SK-N-SH treated with all-trans-retinoic acid at 6 μM for 48 hours (cell line): ENCODE results near the gene ETNPPL.

Experiments
- ATAC-seq: fragments of 200-7000 bp; cut with Tn5 transposase; 3 replicates; pipeline ENCODE4 v1.9.1; 2020; ENCODE audit warnings: mild to moderate bottlenecking, moderate library complexity
- ARNTL ChIP-seq: fragments of 450-650 bp; formaldehyde crosslinking; IDR thresholded peaks from 2 replicates; pipeline ENCODE4 v1.5.0; 2020; ENCODE audit warnings: low read depth, mild to moderate bottlenecking, moderate library complexity, borderline replicate concordance
- BACH2 ChIP-seq: fragments of 250-450 bp; sonication (Bioruptor Pico); IDR thresholded peaks from 2 replicates; pipeline ENCODE4 v1.9.0; 2021; ENCODE audit warnings: mild to moderate bottlenecking, borderline replicate concordance
- GLIS3 ChIP-seq: fragments of 250-450 bp; sonication (Bioruptor Pico); IDR thresholded peaks from 2 replicates; pipeline ENCODE4 v1.5.0; 2020; ENCODE audit warnings: mild to moderate bottlenecking, moderate library complexity
- OSR1 ChIP-seq: fragments of 250-450 bp; sonication (Bioruptor Pico); IDR thresholded peaks from 2 replicates; pipeline ENCODE4 v1.8.0; 2022; ENCODE audit warnings: moderate library complexity, mild to moderate bottlenecking, inconsistent platforms
- PATZ1 ChIP-seq: fragments of 250-450 bp; sonication (Bioruptor Pico); IDR thresholded peaks from 2 replicates; pipeline ENCODE4 v1.8.0; 2020; ENCODE audit warnings: mild to moderate bottlenecking, moderate library complexity, borderline replicate concordance
- POU6F1 ChIP-seq: fragments of 250-450 bp; sonication (Bioruptor Pico); IDR thresholded peaks from 2 replicates; pipeline ENCODE4 v1.8.0; 2021; ENCODE audit warnings: low read depth, mild to moderate bottlenecking, moderate library complexity, borderline replicate concordance
- PPARA ChIP-seq: fragments of 250-450 bp; sonication (Bioruptor Pico); IDR thresholded peaks from 2 replicates; pipeline ENCODE4 v1.5.0; 2020; ENCODE audit warnings: mild to moderate bottlenecking, borderline replicate concordance
- SNAI2 ChIP-seq: fragments of 250-450 bp; sonication (Bioruptor Pico); IDR thresholded peaks from 2 replicates; pipeline ENCODE4 v1.5.0; 2020; ENCODE audit warnings: mild to moderate bottlenecking, moderate library complexity
- TCF4 ChIP-seq: fragments of 250-450 bp; sonication (Bioruptor Pico); IDR thresholded peaks from 2 replicates; pipeline ENCODE4 v1.8.0; 2021; ENCODE audit warnings: mild to moderate bottlenecking, moderate library complexity, borderline replicate concordance
- TOX ChIP-seq: fragments of 250-450 bp; sonication (Bioruptor Pico); IDR thresholded peaks from 2 replicates; pipeline ENCODE4 v1.8.0; 2021; ENCODE audit warnings: mild to moderate bottlenecking, moderate library complexity, borderline replicate concordance
- ZC3H10 ChIP-seq: fragments of 250-450 bp; sonication (Bioruptor Pico); IDR thresholded peaks from 2 replicates; pipeline ENCODE4 v1.5.1; 2021; ENCODE audit warnings: mild to moderate bottlenecking, moderate library complexity
- ZNF565 ChIP-seq: fragments of 450-650 bp; formaldehyde crosslinking; conservative IDR thresholded peaks from 2 replicates; pipeline ENCODE4 v1.5.0; 2020; ENCODE audit warnings: low read depth, mild to moderate bottlenecking, moderate library complexity
- ZNF70 ChIP-seq: fragments of 450-650 bp; formaldehyde crosslinking; IDR thresholded peaks from 2 replicates; pipeline ENCODE4 v1.5.0; 2020; ENCODE audit warnings: mild to moderate bottlenecking, moderate library complexity
- ZNF8 ChIP-seq: fragments of 450-650 bp; formaldehyde crosslinking; IDR thresholded peaks from 2 replicates; pipeline ENCODE4 v1.5.0; 2020; ENCODE audit warnings: mild to moderate bottlenecking, moderate library complexity
- TF ChIP-seq, protein P1 (sequence below): fragments of 250-450 bp; sonication (Bioruptor Pico); IDR thresholded peaks from 2 replicates; pipeline ENCODE4 v1.5.1; 2021; ENCODE audit warnings: mild to moderate bottlenecking, moderate library complexity
- TF ChIP-seq, protein P2 (sequence below): fragments of 250-450 bp; sonication (Bioruptor Pico); IDR thresholded peaks from 2 replicates; pipeline ENCODE4 v1.5.0; 2020; ENCODE audit warnings: mild to moderate bottlenecking, moderate library complexity

The ETNPPL gene

GRCh38 chr4:108746511-108746910 is 16.3 kb downstream of the ETNPPL start (continued):
- TF ChIP-seq ZNF565 (CRISPR knock-in tag) (no peak), GLIS3 (CRISPR knock-in tag) (no peak), OSR1 (CRISPR knock-in tag) (no peak)
- TF ChIP-seq, protein P1, sequence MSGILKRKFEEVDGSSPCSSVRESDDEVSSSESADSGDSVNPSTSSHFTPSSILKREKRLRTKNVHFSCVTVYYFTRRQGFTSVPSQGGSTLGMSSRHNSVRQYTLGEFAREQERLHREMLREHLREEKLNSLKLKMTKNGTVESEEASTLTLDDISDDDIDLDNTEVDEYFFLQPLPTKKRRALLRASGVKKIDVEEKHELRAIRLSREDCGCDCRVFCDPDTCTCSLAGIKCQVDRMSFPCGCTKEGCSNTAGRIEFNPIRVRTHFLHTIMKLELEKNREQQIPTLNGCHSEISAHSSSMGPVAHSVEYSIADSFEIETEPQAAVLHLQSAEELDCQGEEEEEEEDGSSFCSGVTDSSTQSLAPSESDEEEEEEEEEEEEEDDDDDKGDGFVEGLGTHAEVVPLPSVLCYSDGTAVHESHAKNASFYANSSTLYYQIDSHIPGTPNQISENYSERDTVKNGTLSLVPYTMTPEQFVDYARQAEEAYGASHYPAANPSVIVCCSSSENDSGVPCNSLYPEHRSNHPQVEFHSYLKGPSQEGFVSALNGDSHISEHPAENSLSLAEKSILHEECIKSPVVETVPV (CRISPR knock-in tag) = no peak

DNA sequence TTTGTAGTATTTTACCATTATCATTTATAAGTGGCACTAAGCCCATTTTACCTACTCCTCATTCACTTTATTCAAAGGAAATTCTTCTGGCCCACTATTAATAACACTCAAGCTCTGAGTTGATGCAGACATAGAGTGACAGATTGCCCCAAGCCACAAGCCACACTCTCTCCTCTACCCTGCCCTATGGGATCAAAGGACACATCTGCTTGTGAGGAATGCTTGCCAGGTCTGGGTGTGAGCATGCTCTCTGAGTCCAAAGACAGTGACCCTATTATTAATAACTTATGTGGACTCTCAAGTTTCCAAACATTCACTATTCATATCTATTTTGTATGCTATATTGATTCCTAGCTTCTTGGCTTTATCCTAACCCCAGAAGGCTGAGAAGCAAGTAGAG is 18.5 kb downstream of the ETNPPL start:
- ATAC-seq = no peak
- TF ChIP-seq PATZ1 (CRISPR knock-in tag) (no peak), TCF4 (CRISPR knock-in tag) (no peak), OSR1 (CRISPR knock-in tag) (no peak), ZNF70 (CRISPR knock-in tag) (no peak), ARNTL (CRISPR knock-in tag) (no peak), POU6F1 (CRISPR knock-in tag) (no peak), ZNF8 (CRISPR knock-in tag) (no peak)
- TF ChIP-seq, protein P2, sequence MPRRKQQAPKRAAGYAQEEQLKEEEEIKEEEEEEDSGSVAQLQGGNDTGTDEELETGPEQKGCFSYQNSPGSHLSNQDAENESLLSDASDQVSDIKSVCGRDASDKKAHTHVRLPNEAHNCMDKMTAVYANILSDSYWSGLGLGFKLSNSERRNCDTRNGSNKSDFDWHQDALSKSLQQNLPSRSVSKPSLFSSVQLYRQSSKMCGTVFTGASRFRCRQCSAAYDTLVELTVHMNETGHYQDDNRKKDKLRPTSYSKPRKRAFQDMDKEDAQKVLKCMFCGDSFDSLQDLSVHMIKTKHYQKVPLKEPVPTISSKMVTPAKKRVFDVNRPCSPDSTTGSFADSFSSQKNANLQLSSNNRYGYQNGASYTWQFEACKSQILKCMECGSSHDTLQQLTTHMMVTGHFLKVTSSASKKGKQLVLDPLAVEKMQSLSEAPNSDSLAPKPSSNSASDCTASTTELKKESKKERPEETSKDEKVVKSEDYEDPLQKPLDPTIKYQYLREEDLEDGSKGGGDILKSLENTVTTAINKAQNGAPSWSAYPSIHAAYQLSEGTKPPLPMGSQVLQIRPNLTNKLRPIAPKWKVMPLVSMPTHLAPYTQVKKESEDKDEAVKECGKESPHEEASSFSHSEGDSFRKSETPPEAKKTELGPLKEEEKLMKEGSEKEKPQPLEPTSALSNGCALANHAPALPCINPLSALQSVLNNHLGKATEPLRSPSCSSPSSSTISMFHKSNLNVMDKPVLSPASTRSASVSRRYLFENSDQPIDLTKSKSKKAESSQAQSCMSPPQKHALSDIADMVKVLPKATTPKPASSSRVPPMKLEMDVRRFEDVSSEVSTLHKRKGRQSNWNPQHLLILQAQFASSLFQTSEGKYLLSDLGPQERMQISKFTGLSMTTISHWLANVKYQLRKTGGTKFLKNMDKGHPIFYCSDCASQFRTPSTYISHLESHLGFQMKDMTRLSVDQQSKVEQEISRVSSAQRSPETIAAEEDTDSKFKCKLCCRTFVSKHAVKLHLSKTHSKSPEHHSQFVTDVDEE (CRISPR knock-in tag) = no peak

GRCh38 chr4:108742451-108743420 is 20.1 kb downstream of the ETNPPL start:
- TF ChIP-seq ZNF70 (CRISPR knock-in tag) (no peak), TOX (no peak), BACH2 (CRISPR knock-in tag) (no peak), ZNF565 (CRISPR knock-in tag) (no peak)
- TF ChIP-seq, all 23 proteins: peak for 0
- ATAC-seq = peak; percentile 76

- TF ChIP-seq, protein P1 (CRISPR knock-in tag) = no peak
- no peak for TF ChIP-seq POU6F1 (CRISPR knock-in tag)
- no peak for TF ChIP-seq ZC3H10 (CRISPR knock-in tag)
- TF ChIP-seq PPARA (CRISPR knock-in tag) = no peak
- TF ChIP-seq SNAI2 (CRISPR knock-in tag) = no peak
- ATAC-seq = peak; percentile 43; the same call in 1 of the 3 replicates
Measured at GRCh38 chr4:108738003-108738706, 24.7 kb downstream of the ETNPPL start.
